Activated T-cell treated with anti-CD3 and anti-CD28 coated beads for 4 hours (primary cell): Measurements from ENCODE around the gene PI4KA.
A peak's percentile ranks its signal among the peaks of the same experiment; 100 is the strongest.
"Not testable (repeated sequence)": the region's sequence is repeated elsewhere in the genome, so short reads cannot be mapped to it uniquely, and the experiment has no call there.

Experiments
- DNase-seq: peaks from one replicate; pipeline ENCODE4 v3.0.0-alpha.2; 2020

The PI4KA gene

GRCh38 chr22:20720692-20721408 is 137.8 kb downstream of the PI4KA start:
- DNase-seq = no peak

GRCh38 chr22:20718727-20719126 is 139.9 kb downstream of the PI4KA start:
- not testable (repeated sequence) for DNase-seq

- not testable (repeated sequence) for DNase-seq
Measured at GRCh38 chr22:20717981-20718380, 140.6 kb downstream of the PI4KA start.

- DNase-seq = not testable (repeated sequence)
Measured at GRCh38 chr22:20717213-20717866, 141.3 kb downstream of the PI4KA start.

DNA sequence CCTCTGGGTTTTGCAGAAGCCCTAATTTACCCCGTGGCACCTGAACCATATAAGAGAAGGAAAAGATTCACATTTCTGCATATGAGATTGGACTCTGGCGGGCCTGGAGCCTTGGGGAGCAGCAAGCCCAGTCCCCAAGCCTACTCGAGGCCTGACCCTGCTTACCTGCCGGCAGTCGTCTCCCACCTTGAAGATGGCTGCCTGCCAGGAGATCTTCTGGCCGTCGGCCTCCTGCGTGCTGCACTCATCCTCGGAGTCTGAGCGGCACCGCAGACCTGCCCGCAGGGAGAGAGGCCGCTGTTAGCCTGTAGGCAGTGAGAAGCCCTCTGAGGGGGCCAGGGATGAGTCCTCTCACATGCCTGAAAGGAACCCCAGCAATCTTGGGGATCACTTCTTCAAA is 145.5 kb downstream of the PI4KA start:
- DNase-seq = not testable (repeated sequence)

DNA sequence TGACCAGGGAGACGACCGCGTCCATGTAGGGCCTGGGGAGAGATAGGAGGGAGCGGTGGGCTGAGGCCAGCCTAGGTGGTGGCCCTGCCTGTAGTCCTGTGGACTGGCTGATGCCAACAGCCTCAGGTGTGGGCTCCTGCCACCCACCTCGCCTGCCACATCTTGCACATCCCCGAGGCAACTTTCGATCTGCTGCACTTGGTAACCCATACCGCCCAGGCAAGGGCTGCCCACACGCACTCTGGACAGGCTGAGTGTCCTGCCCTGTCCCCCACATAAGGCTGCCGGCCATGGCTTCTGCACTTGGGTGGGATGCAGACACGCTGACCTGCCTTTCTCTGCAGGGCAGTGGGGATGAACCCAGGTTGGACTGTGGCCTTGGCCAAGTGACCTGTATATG is 148.6 kb downstream of the PI4KA start:
- not testable (repeated sequence) for DNase-seq

GRCh38 chr22:20707549-20708118 is 151.0 kb downstream of the PI4KA start:
- not testable (repeated sequence) for DNase-seq

GRCh38 chr22:20703816-20704609 is 154.6 kb downstream of the PI4KA start:
- not testable (repeated sequence) for DNase-seq

GRCh38 chr22:20703414-20703806 is 155.2 kb downstream of the PI4KA start:
- DNase-seq = not testable (repeated sequence)

- peak; percentile 98 for DNase-seq
Measured at GRCh38 chr22:20702546-20703413, 155.8 kb downstream of the PI4KA start.

GRCh38 chr22:20702175-20702545 is 156.5 kb downstream of the PI4KA start:
- not testable (repeated sequence) for DNase-seq

DNA sequence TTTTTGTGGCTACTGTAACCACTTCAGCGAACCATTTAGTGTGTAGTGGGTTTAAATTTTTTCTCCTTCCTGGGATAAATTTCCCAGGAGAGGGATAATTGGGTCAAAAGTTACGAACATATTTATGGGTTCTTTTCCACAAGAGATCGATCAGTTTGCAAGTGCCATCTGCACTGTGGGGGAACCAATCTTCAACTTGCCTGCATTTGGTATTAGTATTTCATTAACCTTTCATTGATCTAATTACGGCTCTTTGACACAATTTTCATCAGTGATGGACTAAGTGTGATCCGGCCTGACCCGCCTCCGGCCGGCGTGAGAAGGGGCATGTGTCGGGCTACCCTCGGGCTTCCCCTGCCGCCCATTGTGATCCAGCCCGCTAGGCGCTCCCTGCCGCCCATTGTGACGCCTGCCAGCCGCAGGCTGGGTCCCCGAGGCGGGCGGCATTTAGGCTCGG is 156.9 kb downstream of the PI4KA start:
- DNase-seq = not testable (repeated sequence)

GRCh38 chr22:20700347-20700746 is 158.3 kb downstream of the PI4KA start:
- not testable (repeated sequence) for DNase-seq

DNA sequence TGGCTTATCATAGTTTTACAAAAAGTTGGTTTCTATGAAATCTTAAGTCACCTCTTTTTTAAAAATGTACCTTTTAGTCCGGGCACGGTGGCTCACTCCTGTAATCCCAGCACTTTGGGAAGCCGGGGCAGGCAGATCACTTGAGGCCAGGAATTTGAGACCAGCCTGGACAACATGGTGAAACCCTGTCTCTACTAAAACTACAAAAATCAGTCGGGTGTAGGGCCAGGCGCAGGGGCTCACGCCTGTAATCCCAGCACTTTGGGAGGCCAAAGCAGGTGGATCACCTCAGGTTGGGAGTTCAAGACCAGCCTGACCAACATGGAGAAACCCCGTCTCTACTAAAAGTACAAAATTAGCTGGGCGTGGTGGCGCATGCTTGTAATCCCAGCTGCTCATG is 158.8 kb downstream of the PI4KA start:
- DNase-seq = not testable (repeated sequence)

- peak; percentile 59 for DNase-seq
Measured at GRCh38 chr22:20697481-20698113, 161.0 kb downstream of the PI4KA start.

DNA sequence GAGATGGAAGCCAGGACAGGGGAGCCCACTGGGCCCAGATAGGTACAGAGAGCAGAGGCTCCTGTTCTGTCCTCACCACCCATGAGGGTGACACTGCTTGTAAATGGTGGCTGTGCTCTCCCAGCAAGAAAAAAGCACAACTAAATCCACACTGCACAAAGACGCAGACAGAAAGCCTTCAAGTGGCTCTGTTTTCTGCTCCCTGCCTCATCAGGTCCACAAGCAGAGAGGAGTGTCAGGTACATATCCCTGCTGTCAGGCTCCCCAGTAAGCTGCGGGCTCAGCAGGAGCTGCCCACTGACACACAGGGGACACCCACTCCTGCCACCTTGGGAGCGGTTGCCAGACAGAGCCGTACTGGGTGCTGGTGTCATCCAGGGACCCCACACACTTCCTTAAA is 162.6 kb downstream of the PI4KA start:
- not testable (repeated sequence) for DNase-seq

GRCh38 chr22:20695205-20695604 is 163.4 kb downstream of the PI4KA start:
- DNase-seq = not testable (repeated sequence)

DNA sequence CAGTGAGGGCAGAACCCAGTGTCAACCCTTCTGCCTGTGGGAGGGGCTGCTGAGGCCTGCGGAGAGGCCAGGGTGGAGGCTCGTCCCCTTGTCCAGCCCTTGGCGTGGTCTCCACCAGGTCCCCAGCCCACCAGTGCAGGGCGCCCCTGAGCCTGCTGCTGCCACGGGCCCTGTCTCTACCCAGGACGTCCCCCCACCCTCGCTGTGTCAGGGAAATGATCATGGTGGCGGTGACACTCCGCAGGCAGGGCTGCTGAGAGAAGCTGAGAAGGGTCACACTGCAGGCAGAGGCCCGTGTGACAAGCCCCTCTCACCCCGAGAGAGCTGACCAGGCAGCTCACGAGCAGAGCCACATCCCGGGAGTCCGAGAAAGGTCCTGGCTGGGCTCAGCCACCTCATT is 164.4 kb downstream of the PI4KA start:
- DNase-seq = not testable (repeated sequence)

DNA sequence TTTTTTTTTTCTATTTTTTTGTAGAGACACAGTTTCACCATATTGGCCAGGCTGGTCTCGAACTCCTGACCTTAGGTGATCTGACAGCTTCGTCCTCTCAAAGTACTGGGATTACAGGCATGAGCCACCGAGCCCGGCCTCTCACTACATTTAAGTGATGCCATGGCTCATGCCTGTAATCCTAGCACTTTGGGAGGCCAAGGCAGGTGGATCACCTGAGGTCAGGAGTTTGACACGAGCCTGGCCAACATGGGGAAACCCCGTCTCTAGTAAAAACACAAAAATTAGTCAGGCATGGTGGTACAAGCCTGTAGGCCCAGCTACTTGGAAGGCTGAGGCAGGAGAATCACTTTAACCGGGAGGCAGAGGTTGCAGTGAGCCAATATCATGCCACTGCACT is 165.7 kb downstream of the PI4KA start:
- DNase-seq = not testable (repeated sequence)

DNA sequence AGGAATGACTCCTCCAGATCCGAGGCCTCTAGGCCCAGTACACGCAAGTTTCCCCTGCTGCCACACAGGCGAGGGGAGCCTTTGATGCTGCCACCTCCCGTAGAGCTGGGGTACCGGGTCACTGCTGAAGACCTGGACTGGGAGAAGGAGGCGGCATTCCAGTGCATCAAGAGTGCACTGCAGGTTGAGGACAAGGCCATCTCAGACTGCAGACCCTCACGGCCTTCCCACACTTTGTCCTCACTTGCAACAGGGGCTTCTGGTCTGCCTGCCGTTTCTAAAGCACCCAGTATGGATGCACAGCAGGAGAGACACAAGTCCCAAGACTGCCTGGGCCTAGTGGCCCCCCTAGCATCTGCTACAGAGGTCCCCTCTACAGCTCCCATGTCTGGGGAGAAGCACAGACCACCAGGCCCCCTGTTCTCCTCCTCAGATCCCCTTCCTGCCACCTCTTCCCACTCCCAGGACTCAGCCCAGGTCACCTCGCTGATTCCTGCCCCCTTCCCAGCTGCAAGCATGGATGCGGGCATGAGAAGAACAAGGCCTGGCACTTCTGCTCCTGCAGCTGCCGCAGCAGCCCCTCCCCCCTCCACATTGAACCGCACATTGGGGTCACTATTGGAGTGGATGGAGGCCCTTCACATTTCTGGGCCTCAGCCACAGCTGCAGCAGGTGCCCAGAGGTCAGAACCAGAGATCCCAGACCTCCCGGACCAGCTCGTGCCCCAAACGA is 167.9 kb downstream of the PI4KA start:
- DNase-seq = not testable (repeated sequence)
